Suprapubic skin (tissue), 4 donors: ENCODE measurements around the gene NOXO1. TPM values are rescaled to one million over a fixed set of nuclear protein-coding genes. Genes with fewer than 3 reads are reported as not detected.
A peak's percentile ranks its signal among the peaks of the same experiment; 100 is the strongest.

Source experiments
- DNase-seq, 2 donors: peaks; one replicate each; pipeline ENCODE4 v3.0.0-alpha.2; 2019; ENCODE audit warnings: low spot score in 2 of 2
- H3K27ac ChIP-seq: fragments of 200-600 bp; sonication (generic); one replicate; pipeline ENCODE4 v1.5.1; 2019
- H3K27me3 ChIP-seq: fragments of 200-600 bp; sonication (generic); one replicate; pipeline ENCODE4 v1.5.1; 2019
- H3K36me3 ChIP-seq: fragments of 200-600 bp; sonication (generic); one replicate; pipeline ENCODE4 v1.5.1; 2019
- H3K4me1 ChIP-seq: fragments of 200-600 bp; sonication (generic); one replicate; pipeline ENCODE4 v1.5.1; 2019
- H3K4me3 ChIP-seq: fragments of 200-600 bp; sonication (generic); one replicate; pipeline ENCODE4 v1.5.1; 2019; ENCODE audit warnings: mild to moderate bottlenecking
- H3K9me3 ChIP-seq: fragments of 200-600 bp; sonication (generic); one replicate; pipeline ENCODE4 v1.5.1; 2019
- CTCF ChIP-seq, 2 donors: fragments of 200-600 bp in 1 of 2; fragments of 450-650 bp in 1 of 2; sonication (generic) in 1 of 2; IDR thresholded peaks; one replicate each; pipeline ENCODE4 v1.5.1; 2016 to 2019; ENCODE audit warnings: antibody characterized with exemption in 2 of 2, mild to moderate bottlenecking in 1 of 2, moderate library complexity in 1 of 2
- EP300 ChIP-seq: sonication (generic); formaldehyde crosslinking; IDR thresholded peaks from one replicate; pipeline ENCODE4 v1.6.1; 2017; ENCODE audit warnings: antibody characterized with exemption
- POLR2A ChIP-seq, 2 donors: fragments of 450-650 bp; IDR thresholded peaks; one replicate each; pipeline ENCODE4 v1.6.1; 2017; ENCODE audit warnings: antibody characterized with exemption in 2 of 2, mild to moderate bottlenecking in 2 of 2, moderate library complexity in 2 of 2
- POLR2AphosphoS5 ChIP-seq, 3 donors: sonication (generic); formaldehyde crosslinking; IDR thresholded peaks; one replicate each; pipeline ENCODE4 v1.6.1; 2017; ENCODE audit warnings: antibody characterized with exemption in 3 of 3
- WGBS: methylation state at CpG from one replicate; pipeline ENCODE4 v1.1.5; 2018; 5-methylcytosine and 5-hydroxymethylcytosine counted together
- total RNA-seq, 4 donors: library from RNA; depleted of rRNA; stranded (reverse); fragments of >200 nt; gene quantifications; one replicate each; pipeline ENCODE4 v1.1.0, GENCODE V29; 2016

The NOXO1 gene
- total RNA-seq, 4 donors from 2014 or later, result 1.1 to 3.1 (median 2.0) TPM; not detected in 1

- peaks cover 66% of the 10 kb centered on the region for H3K4me1 ChIP-seq
- peaks cover 29% of the 10 kb centered on the region for H3K36me3 ChIP-seq
- 68% methylated on average over 8 of the region's 21 CpGs for WGBS
- no peaks in the 10 kb centered on the region for H3K27me3 ChIP-seq
- no peak for DNase-seq
- TF ChIP-seq POLR2AphosphoS5 (IDR thresholded peaks at IDR 0.05), result no peak
- TF ChIP-seq CTCF (IDR thresholded peaks at IDR 0.05), result no peak
- no peak for TF ChIP-seq POLR2A (IDR thresholded peaks at IDR 0.05)
- no peak for TF ChIP-seq EP300
- H3K9me3 ChIP-seq, result no peaks in the 10 kb centered on the region
- no peak overlapping the region for H3K27ac ChIP-seq
- H3K4me3 ChIP-seq, result no peak overlapping the region
These were observed 24.4 kb upstream of the NOXO1 start for GRCh38 chr16:2005646-2006045.

- Histone ChIP-seq H3K27ac (no peak overlapping the region), H3K36me3 (peaks cover 36% of the 10 kb centered on the region), H3K27me3 (no peaks in the 10 kb centered on the region), H3K9me3 (no peaks in the 10 kb centered on the region), H3K4me3 (no peak overlapping the region), H3K4me1 (peaks cover 59% of the 10 kb centered on the region)
- no peak for DNase-seq
- 72% methylated on average over 9 of the region's 34 CpGs for WGBS
- TF ChIP-seq POLR2A (IDR thresholded peaks at IDR 0.05) (no peak), CTCF (IDR thresholded peaks at IDR 0.05) (no peak), EP300 (no peak)
These were observed 23.7 kb upstream of the NOXO1 start for GRCh38 chr16:2004795-2005517.

- peak overlapping the region; percentile 6 for H3K4me3 ChIP-seq
- H3K36me3 ChIP-seq, result peaks cover 45% of the 10 kb centered on the region
- peak; percentile 91 to 93 for DNase-seq
- no peaks in the 10 kb centered on the region for H3K9me3 ChIP-seq
- TF ChIP-seq POLR2AphosphoS5 (IDR thresholded peaks at IDR 0.05) (no peak), CTCF (IDR thresholded peaks at IDR 0.05) (peak; percentile 77 to 96)
- H3K27ac ChIP-seq, result no peak overlapping the region
- WGBS, result 13% methylated on average over 6 of the region's 36 CpGs
- H3K27me3 ChIP-seq, result no peaks in the 10 kb centered on the region
- H3K4me1 ChIP-seq, result peaks cover 58% of the 10 kb centered on the region
These were observed 22.8 kb upstream of the NOXO1 start for GRCh38 chr16:2003827-2004641.

GRCh38 chr16:2003231-2003826 lies 22.1 kb upstream of the NOXO1 start:
- DNase-seq, result no peak
- Histone ChIP-seq H3K9me3 (no peaks in the 10 kb centered on the region), H3K4me3 (no peak overlapping the region), H3K36me3 (peaks cover 52% of the 10 kb centered on the region), H3K27me3 (no peaks in the 10 kb centered on the region), H3K27ac (no peak overlapping the region), H3K4me1 (peaks cover 53% of the 10 kb centered on the region)
- TF ChIP-seq EP300 (no peak), POLR2A (IDR thresholded peaks at IDR 0.05) (no peak), CTCF (IDR thresholded peaks at IDR 0.05) (no peak), POLR2AphosphoS5 (IDR thresholded peaks at IDR 0.05) (no peak)
- 85% methylated on average over 7 of the region's 8 CpGs for WGBS
